EL (cell line): ENCODE measurements around the gene ARSB.

ENCODE experiments used
- DNase-seq: peaks from one replicate; pipeline ENCODE4 v3.0.0-alpha.2; 2016

ARSB gene

GRCh38 chr5:78830528-78831046, 154.5 kb downstream of the ARSB start:
- DNase-seq = no peak

GRCh38 chr5:78829811-78830527, 155.1 kb downstream of the ARSB start:
- no peak for DNase-seq

- DNase-seq = no peak
Measured at GRCh38 chr5:78827725-78828124, 157.4 kb downstream of the ARSB start.

GRCh38 chr5:78824831-78825281, 160.3 kb downstream of the ARSB start:
- DNase-seq = no peak

- no peak for DNase-seq
Measured at GRCh38 chr5:78823196-78823595, 161.9 kb downstream of the ARSB start.

GRCh38 chr5:78821536-78822021, 163.5 kb downstream of the ARSB start:
- no peak for DNase-seq

GRCh38 chr5:78819707-78820106, 165.4 kb downstream of the ARSB start:
- DNase-seq = no peak

GRCh38 chr5:78819166-78819565, 165.9 kb downstream of the ARSB start:
- DNase-seq = no peak

GRCh38 chr5:78816143-78816765, 168.9 kb downstream of the ARSB start:
- peak; percentile 54 for DNase-seq

- DNase-seq = no peak
Measured at GRCh38 chr5:78813906-78814530, 171.1 kb downstream of the ARSB start.

- DNase-seq = no peak
Measured at GRCh38 chr5:78813286-78813685, 171.8 kb downstream of the ARSB start.

- no peak for DNase-seq
Measured at GRCh38 chr5:78811866-78812265, 173.2 kb downstream of the ARSB start.

- DNase-seq = no peak
Measured at GRCh38 chr5:78811121-78811817, 173.8 kb downstream of the ARSB start.

GRCh38 chr5:78810098-78810920, 174.8 kb downstream of the ARSB start:
- no peak for DNase-seq

GRCh38 chr5:78809444-78809843, 175.7 kb downstream of the ARSB start:
- DNase-seq = no peak

GRCh38 chr5:78808818-78809217, 176.3 kb downstream of the ARSB start:
- no peak for DNase-seq

GRCh38 chr5:78808380-78808779, 176.7 kb downstream of the ARSB start:
- DNase-seq = no peak

GRCh38 chr5:78806544-78806943, 178.6 kb downstream of the ARSB start:
- peak; percentile 99 for DNase-seq

- DNase-seq = no peak
Measured at GRCh38 chr5:78805474-78806124, 179.5 kb downstream of the ARSB start.

GRCh38 chr5:78804995-78805394, 180.1 kb downstream of the ARSB start:
- no peak for DNase-seq

- no peak for DNase-seq
Measured at GRCh38 chr5:78803941-78804340, 181.2 kb downstream of the ARSB start.

GRCh38 chr5:78803353-78803752, 181.8 kb downstream of the ARSB start:
- no peak for DNase-seq
